NCI-H2107 treated with DMSO at 0.1 percent for 48 hours (cell line): ENCODE data around the gene LCP2.

Source experiments
- DNase-seq: peaks from one replicate; lab custom pipeline; 2025; ENCODE audit not compliant: unreplicated experiment; lab: John Stamatoyannopoulos, UW

Gene LCP2

GRCh38 chr5:170296935-170297588 is 515 bp downstream of the LCP2 start:
- no peak for DNase-seq

GRCh38 chr5:170296036-170296934 is 1.3 kb downstream of the LCP2 start:
- no peak for DNase-seq

DNA sequence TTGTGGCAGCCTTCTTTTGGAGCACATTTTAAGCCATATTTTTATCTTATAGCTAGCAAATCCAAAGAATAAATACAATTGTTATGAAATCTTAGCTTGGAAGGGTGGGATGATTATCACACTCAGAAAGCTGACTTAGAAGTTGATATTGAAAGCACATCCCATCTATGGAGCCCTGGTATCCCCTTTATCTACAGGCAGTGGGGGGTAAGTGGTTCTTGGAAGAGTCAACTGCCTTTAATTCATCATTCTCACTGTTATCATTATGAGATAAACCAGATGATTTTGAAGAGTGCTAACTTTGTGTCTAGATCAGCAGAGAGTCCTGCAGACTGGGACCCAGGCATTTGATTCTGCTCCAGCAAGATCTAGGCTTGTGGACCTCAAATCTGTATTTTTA is 3.0 kb downstream of the LCP2 start:
- no peak for DNase-seq

GRCh38 chr5:170294057-170294456 is 3.5 kb downstream of the LCP2 start:
- DNase-seq: no peak

GRCh38 chr5:170293273-170293672 is 4.3 kb downstream of the LCP2 start:
- no peak for DNase-seq

DNA sequence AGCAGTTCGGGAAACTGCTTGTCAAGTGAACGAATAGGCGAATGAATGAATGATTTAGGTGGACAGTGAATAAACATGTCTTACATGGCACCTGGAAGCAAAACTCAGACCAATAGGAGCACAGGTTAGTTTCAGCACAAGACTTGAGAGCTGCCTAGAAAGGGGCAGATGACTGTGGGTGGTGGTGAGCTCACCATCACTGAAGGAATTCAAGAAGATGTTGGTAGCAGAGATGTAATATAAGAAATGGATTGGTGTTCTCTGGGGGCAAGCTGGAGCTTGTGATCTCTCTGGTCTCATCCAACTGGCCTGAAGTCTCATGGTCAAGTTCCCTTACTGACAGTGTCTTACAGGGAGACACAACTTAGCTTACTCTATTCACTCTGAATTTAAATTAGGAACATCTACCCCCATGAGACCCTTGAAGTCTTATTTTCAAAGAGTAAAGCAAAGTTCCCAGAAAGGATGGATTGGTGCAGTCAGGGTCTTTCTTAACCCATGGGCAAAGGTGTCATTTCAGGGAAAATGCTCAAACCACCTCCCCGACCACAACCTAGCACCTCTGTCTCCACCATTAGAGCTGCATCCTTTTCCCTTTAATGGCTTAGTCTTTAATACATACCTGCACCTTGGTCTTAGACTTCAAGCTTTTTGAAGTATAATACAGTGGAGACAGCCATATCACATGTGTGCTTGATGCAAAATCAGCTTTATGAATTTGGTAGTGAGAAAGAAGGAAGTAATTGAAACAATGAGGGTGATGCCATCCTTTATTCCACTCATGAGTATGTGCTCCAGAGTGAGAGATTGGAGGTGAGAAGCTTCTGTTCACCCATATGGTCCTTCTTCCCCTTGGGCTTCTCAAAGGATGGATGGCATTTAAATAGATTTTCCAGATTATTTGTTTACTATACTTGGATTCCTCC is 5.1 kb downstream of the LCP2 start:
- no peak for DNase-seq

- no peak for DNase-seq
These were observed 7.1 kb downstream of the LCP2 start for GRCh38 chr5:170290498-170290897.

GRCh38 chr5:170289764-170290163 is 7.8 kb downstream of the LCP2 start:
- DNase-seq: no peak

DNA sequence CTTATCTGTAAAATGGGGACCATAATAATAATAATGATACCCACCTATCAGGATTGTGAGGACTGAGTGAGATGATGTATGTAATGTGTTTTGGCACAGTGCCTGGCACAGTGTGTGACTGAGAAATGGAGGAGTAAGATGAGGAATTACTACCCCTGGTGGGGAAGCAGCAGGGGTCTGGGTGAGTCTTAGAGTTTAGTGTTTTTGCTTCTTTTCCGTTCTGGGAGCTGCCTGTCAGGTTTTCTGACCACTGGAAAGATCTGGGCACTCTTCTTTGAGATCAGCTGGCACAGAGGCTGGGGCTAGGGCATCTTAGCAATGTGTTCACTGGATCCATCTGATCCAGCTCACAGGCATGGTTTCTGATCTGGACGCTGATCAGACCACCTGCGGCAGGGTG is 8.5 kb downstream of the LCP2 start:
- DNase-seq: no peak

DNA sequence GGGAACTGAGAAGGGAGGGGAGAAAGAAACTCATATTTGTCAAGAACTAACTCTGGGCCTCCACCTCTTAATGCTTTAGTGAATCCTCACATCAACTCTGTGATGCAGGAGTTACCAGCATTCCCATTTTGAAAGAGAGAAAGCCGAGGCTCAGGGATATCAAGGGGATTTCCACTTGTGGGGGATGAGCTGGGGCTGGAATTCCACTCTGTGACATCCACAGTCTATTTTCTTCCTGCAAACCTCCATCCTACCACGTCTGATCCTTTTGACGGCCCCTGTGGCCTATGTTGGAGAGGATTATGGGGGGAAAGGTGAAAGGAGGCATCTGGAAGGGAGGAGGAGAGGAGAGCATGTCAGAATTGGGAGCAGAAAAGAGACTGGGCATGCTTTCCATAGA is 9.0 kb downstream of the LCP2 start:
- no peak for DNase-seq

- DNase-seq: no peak
These were observed 9.4 kb downstream of the LCP2 start for GRCh38 chr5:170288151-170288550.

GRCh38 chr5:170287532-170287931 is 10.0 kb downstream of the LCP2 start:
- DNase-seq: no peak

GRCh38 chr5:170286386-170286925 is 11.1 kb downstream of the LCP2 start:
- no peak for DNase-seq

DNA sequence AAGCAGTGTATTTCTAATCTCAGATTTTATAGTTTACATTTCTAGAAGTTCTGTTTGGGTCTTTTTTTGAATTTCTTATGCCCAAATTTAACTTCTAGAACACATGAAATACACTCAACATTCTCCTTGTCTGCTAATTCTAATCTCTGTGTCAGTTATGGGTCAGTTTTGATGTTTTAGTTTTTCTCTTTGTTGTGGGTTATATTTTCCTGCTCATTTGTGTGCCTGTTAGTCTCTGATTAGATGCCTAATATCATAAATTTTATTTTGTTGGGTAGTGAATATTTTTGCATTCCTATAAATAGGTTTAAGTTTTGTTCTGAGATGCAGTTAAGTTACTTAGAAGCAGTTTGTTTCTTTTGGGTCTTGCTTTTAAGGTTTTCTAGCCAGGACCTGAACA is 12.4 kb downstream of the LCP2 start:
- DNase-seq: no peak

DNA sequence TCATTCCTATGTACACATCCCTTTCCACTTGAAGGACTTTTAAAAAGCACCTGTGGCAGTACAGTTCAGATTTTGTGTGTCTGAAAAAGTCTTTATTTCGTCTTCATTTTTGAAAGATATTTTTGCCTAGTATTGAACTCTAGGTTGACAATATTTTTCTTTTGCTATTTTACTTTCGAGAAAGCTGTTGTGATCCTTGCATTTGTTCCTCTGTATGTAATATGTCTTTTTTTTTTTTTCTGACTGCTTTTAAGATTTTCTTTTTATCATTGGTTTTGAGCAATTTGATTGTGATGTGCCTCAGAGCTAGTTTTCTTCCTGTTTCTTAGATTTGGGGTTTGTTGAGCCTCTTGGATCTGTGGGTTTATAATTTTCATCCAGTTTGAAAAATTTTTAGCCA is 13.3 kb downstream of the LCP2 start:
- DNase-seq: no peak

DNA sequence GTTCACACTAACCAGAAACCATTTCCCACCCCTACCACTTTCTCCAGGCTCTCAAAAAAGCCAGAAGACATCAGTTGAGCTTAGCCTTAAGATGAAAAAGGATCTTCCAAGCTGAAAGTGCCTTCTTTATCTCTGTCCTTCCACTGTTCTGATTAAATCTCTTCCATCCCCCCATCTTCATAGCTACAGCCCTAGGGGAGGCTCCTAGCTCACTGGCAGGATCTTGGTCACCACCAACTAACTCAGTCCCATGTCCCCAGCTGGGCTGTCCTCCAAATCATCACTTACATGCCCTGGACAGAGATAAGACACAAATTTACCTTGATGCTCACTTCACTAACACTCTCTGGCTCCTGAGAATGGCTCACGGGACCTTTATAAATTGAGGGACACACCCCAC is 14.3 kb downstream of the LCP2 start:
- no peak for DNase-seq

DNA sequence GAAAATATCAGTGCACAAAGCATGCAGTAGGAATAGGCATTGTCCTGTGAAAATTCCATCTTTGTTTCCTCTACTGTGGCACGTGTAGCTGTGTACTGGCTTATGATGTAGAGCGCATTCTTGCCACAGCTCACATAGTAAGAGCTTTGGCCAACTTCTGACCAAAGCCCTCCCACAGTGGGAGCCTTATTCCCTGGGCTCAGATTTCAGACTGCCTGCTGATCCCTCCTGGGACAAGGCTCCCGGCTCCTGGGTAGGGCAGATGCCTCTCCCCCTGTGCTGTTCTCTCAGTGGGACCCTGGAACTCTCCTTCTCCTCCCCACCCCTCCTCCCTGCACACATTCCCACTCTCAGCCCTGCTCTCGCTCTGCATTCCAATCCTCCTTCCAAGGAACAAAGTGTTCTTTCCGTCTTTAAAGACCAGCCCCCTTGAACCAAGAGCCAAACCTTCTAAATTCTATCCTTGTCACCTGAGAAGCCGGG is 17.5 kb downstream of the LCP2 start:
- no peak for DNase-seq

- DNase-seq: no peak
These were observed 18.1 kb downstream of the LCP2 start for GRCh38 chr5:170279459-170279817.

DNA sequence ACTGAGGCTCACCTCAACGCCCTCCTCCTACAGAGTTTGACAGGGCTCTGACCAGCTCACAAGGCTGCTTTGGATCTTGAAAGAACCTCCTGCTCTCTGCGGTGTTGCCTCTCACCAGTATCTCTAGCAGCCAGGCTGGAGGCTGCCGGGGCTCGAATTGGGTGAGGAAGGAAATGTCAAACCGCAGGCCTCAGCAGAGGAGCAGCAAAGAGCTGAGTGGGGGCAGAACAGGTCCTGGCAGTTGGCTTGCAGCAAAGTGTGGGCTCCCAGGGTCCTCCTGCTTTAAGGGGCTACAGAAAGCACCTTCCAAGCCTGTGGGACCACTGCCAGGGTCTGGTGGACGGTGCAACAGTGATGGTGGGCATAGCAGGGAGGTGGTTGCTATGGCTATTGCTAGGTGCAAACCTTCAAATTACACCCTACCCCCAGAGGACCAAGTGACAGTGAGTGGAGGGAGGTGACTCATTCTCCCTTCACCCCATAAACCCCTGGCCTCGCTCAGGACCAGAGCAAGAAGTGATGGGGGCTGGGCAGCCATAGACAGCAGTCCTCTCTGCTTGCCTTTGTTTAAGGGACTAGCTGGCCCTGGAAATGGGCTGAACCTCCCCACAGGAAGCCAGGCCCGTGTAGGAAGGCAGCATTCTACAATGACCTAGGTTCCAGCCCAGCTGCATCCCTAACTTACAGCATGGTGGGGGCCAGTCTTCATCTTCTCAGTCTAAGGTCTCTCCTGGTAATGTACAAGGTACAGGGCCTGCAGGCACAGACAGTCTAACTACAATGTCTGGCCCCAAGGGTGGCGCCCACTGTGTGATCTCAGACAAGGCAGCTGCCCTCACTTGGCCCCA is 18.7 kb downstream of the LCP2 start:
- no peak for DNase-seq

DNA sequence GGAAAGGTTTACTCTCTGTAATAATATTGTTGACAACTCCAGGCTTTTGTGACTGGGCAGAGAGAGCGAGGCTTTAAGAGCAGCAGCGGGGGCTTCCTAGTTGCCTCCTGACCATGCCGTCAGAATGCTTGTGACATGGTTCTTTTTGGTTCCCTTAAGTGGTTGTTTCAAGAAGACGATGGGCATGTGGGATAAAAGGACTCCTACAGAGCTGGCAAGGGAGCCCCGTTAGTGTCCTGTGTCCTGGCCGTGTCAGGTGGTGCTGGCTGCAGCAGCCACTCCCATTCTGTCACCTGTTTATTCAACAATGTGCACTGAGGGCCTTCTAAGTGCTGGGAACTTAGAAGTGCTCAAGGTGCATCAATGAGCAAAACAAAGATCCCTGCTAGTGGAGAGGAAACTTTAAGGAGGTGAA is 19.7 kb downstream of the LCP2 start:
- DNase-seq: peak; percentile 6
